Stimulated activated memory B cell treated with anti-CD40 and anti-IgM and Interleukin-4, amounts not matched to agents 10 μg/mL and 1 μg/mL and 100 μg/mL, for 72 hours (primary cell): ENCODE results near the gene SETD3.
A peak's percentile ranks its signal among the peaks of the same experiment; 100 is the strongest.

ENCODE experiments used
- ATAC-seq: fragments of 150-1000 bp; cut with Tn5 transposase; 2 replicates; pipeline ENCODE4 v1.10.0; 2021
- H3K27ac Mint-ChIP-seq: one replicate; pipeline ENCODE4 v1.8.0; 2022; ENCODE audit warnings: mild to moderate bottlenecking, mixed read lengths
- H3K27me3 Mint-ChIP-seq: one replicate; pipeline ENCODE4 v1.8.0; 2022; ENCODE audit warnings: mixed read lengths
- H3K36me3 Mint-ChIP-seq: one replicate; pipeline ENCODE4 v1.8.0; 2022; ENCODE audit warnings: mixed read lengths
- H3K4me1 Mint-ChIP-seq: one replicate; pipeline ENCODE4 v1.8.0; 2022; ENCODE audit warnings: mixed read lengths
- H3K4me3 Mint-ChIP-seq: one replicate; pipeline ENCODE4 v1.8.0; 2022; ENCODE audit warnings: mild to moderate bottlenecking, moderate library complexity, mixed read lengths
- H3K9me3 Mint-ChIP-seq: one replicate; pipeline ENCODE4 v1.8.0; 2022; ENCODE audit warnings: mixed read lengths

SETD3 gene

DNA sequence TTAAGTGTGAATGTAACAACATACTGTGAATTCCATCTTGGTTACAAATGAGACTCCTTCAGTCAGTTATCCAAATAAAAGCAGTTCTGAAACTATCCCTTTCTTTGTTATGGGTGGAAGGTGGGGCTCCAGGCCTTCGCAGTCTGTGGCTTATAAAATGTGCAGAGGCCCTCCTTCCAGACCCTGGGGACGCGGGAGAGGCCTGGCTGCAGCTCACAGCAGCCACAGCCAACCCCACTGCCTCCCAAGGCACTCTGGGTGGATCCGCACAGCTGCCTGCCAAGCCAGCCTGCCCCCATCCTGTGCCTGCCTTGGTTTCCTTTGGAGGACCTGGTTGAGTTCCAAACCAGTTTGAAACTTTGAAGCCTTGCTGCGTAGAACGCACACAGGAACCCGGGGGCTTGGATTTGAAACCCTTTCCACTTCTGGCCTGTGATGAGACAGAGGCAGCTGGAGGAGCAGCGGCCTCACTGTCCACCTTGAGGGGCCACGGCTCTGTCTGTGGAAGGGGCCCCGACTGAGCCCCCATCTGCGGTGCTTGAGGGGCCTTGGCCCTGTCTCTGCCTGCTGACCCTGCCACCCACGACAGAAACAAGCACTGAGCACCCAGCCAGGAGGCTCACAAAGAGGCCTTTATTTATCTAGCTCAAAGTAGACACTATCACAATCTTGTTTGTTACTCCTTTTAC is 30.9 kb upstream of the SETD3 start:
- ATAC-seq: no peak
- H3K4me3 Mint-ChIP-seq: no peak overlapping the region
- no peaks in the 10 kb centered on the region for H3K27me3 Mint-ChIP-seq
- H3K4me1 Mint-ChIP-seq: peaks cover 13% of the 10 kb centered on the region
- peaks cover 32% of the 10 kb centered on the region for H3K36me3 Mint-ChIP-seq
- H3K9me3 Mint-ChIP-seq: no peaks in the 10 kb centered on the region
- no peak overlapping the region for H3K27ac Mint-ChIP-seq

DNA sequence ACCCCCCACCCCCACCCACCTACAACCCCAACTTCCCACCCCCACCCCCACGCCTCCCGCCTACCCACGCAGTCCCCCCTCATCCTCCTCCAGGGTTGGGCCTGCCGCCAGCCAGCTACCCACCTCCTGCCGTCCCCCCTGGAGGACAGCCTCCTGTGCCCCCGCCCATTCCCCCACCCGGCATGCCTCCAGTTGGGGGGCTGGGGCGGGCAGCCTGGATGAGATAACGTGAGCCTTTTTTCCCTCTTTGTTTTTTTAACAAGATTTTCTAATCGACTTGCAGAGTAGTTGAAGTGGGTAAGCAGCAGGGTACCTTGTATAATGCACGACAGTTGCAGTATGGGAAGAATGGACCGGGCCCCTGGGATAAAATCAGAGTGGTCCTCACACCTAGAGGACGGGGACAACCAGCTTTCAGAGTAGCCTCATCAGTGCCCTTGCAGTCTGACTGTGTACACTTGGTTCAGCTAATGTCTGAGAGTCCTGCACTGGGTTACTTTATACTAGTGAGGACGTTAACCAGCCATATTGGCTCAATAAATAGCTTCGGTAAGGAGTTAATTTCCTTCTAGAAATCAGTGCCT is 30.0 kb upstream of the SETD3 start:
- Mint-ChIP-seq H3K4me1 (peaks cover 13% of the 10 kb centered on the region), H3K9me3 (no peaks in the 10 kb centered on the region), H3K36me3 (peaks cover 41% of the 10 kb centered on the region), H3K27me3 (no peaks in the 10 kb centered on the region), H3K27ac (no peak overlapping the region), H3K4me3 (no peak overlapping the region)
- ATAC-seq: no peak

DNA sequence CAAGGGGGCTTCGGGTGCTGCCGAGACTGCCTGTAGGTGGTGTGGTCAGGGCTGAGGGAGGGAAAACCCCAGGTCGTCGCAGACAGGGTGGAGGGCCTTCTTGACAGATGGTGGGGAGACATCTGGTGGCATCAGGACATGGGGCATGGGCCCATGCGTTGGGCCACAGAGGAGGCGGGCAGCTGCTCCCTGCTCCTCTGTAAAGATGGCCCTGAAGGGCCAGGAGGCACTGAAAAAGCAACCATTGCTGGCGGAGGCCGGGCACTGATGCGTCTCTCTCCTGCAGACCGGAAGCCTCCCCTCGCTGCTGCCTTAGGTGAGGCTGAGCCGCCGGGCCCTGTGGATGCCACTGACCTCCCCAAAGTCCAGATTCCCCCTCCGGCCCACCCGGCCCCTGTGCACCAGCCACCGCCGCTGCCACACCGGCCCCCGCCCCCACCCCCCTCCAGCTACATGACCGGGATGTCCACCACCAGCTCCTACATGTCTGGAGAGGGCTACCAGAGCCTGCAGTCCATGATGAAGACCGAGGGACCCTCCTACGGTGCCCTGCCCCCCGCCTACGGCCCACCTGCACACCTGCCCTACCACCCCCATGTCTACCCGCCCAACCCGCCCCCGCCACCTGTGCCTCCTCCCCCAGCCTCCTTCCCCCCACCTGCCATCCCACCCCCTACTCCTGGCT is 29.4 kb upstream of the SETD3 start:
- H3K4me3 Mint-ChIP-seq: no peak overlapping the region
- peaks cover 13% of the 10 kb centered on the region for H3K4me1 Mint-ChIP-seq
- peak overlapping the region; percentile 30 for H3K27ac Mint-ChIP-seq
- H3K9me3 Mint-ChIP-seq: no peaks in the 10 kb centered on the region
- H3K27me3 Mint-ChIP-seq: no peaks in the 10 kb centered on the region
- H3K36me3 Mint-ChIP-seq: peaks cover 47% of the 10 kb centered on the region
- no peak for ATAC-seq

DNA sequence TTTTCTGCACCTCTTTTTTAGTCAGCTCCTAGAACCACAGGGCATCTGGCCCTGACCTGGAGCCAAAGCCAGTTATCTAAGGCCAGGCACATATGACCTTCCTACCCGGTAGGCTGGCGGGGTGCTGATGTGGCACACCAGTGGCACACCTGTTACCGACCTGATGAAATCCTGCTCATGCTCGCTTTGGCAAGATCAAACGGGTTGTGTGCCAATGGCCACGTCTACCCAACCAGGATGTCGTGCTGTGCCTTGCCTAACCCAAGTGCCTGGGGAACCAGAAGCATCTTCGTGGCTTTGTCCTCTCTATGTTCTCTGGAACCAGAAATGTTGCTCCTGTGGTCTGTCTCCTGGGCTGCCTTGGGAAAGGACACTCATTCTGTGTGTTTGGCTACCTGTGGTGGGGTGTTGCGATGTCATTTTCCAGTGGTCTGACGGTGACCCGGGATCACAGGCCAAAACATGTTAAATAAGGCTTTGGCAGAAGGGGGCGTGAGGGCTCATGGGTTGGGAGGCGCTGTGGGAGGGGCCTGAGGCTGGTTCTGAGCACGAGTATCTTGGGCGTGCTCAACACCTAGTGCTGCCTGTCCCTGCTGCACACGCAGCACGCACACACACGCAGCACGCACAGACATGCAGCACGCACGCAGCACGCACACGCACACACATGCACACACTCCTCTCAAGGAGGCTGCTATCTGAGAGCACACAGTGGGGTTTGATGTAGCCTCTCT is 28.4 kb upstream of the SETD3 start:
- H3K27me3 Mint-ChIP-seq: no peaks in the 10 kb centered on the region
- peaks cover 56% of the 10 kb centered on the region for H3K36me3 Mint-ChIP-seq
- peak overlapping the region; percentile 30 for H3K27ac Mint-ChIP-seq
- H3K4me1 Mint-ChIP-seq: peaks cover 9% of the 10 kb centered on the region
- H3K4me3 Mint-ChIP-seq: no peak overlapping the region
- ATAC-seq: no peak
- no peaks in the 10 kb centered on the region for H3K9me3 Mint-ChIP-seq

DNA sequence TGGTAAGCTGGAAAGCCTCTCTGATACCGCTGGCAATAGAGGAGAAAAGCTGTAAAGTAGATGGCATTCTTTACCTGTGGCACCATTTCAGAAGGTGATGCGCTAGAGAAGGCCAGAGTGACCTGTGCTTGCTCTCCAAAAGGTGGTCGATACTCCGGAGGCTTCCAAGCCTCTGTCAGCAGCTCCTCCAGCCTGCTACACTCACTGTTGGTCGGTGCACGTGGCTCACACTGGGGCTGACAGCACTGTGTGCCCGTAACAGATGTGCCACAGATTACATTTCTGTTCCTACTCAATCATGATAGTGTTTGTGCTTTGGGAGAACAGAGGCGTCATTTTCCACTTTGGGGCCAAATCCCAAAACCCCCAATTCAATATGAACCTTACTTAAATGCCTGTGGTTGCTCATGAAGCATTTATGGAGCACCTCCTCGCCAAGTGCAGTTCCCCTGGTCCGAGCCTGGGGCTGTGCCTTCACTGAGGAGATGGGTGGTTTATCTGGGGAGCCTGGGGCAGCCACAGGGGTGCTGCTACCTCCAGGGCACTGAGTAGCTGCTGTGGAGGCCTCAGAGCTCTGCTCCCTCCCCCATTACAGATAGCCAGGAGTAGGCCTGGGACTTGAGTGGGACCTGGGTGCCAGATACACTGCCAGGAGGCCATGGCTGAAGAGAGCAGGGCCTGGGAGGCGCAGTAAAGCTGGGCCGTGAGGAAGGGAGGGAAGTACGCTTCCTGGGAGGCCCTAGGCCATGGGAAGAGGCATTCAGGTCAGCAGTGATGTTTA is 27.4 kb upstream of the SETD3 start:
- Mint-ChIP-seq H3K4me3 (no peak overlapping the region), H3K4me1 (no peaks in the 10 kb centered on the region), H3K36me3 (peaks cover 65% of the 10 kb centered on the region), H3K27ac (no peak overlapping the region), H3K9me3 (no peaks in the 10 kb centered on the region), H3K27me3 (no peaks in the 10 kb centered on the region)
- no peak for ATAC-seq

DNA sequence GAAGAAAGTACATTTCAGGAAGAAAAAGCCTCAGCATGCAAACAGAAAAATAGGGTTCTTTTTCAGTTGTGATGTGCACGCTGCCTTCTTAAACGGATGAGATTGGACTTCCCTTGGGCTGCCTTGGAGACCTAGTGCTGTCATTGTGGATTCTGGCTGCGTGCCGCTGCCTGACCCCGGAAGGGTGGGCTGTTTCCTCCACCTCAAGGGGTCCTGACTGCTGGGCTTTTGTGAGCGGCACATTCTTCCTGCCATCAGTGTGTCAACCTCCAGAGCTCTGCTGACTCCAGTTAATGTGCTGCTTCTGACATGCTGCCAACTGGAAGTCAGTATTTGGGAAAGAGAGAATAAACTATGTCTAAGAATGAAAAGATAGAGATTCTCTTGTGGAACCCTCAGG is 25.6 kb upstream of the SETD3 start:
- no peaks in the 10 kb centered on the region for H3K9me3 Mint-ChIP-seq
- no peaks in the 10 kb centered on the region for H3K4me1 Mint-ChIP-seq
- H3K27ac Mint-ChIP-seq: no peak overlapping the region
- H3K4me3 Mint-ChIP-seq: no peak overlapping the region
- H3K36me3 Mint-ChIP-seq: peaks cover 72% of the 10 kb centered on the region
- no peaks in the 10 kb centered on the region for H3K27me3 Mint-ChIP-seq
- ATAC-seq: no peak

- H3K4me3 Mint-ChIP-seq: no peak overlapping the region
- H3K9me3 Mint-ChIP-seq: no peaks in the 10 kb centered on the region
These were observed 24.4 kb upstream of the SETD3 start for GRCh38 chr14:99505089-99505488.

DNA sequence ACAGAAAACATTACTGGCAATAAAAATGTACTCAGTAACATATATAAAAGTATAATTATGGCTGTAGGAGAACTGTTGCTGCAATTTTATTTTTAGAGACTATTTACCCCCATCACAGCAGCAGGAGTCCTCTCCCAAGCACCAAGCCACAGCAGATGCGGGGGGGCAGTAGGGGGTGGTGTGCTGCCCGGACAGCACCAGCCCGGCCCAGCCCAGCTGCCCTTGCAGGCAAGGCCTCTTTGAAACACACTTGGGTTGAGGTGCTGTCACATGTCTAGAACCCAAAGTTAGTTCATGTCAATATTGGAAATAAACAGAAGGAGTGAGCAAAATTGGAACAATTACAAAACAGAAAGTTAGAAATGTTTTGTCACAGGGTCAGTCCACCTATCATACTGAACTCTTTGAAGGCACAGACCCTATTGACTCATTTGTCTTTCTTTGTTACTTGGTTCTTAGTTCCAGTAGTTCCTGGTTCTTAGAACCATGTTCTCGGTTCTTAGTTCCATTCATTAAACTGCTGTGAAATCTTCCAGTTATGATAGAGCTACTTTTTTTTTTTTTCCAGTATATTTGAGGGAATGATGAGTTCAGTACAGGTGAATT is 23.3 kb upstream of the SETD3 start:
- H3K27me3 Mint-ChIP-seq: no peaks in the 10 kb centered on the region
- H3K4me1 Mint-ChIP-seq: no peaks in the 10 kb centered on the region
- ATAC-seq: no peak
- peaks cover 77% of the 10 kb centered on the region for H3K36me3 Mint-ChIP-seq
- H3K4me3 Mint-ChIP-seq: no peak overlapping the region
- no peaks in the 10 kb centered on the region for H3K9me3 Mint-ChIP-seq
- peak overlapping the region; percentile 42 for H3K27ac Mint-ChIP-seq

More at GRCh38 chr14:99505089-99505488, 24.4 kb upstream of the SETD3 start:
- H3K27ac Mint-ChIP-seq: no peak overlapping the region
- no peak for ATAC-seq
- H3K27me3 Mint-ChIP-seq: no peaks in the 10 kb centered on the region
- no peaks in the 10 kb centered on the region for H3K4me1 Mint-ChIP-seq
- peaks cover 81% of the 10 kb centered on the region for H3K36me3 Mint-ChIP-seq

GRCh38 chr14:99502989-99503421 is 22.3 kb upstream of the SETD3 start:
- ATAC-seq: peak; percentile 62
- Mint-ChIP-seq H3K27me3 (no peaks in the 10 kb centered on the region), H3K9me3 (no peaks in the 10 kb centered on the region), H3K4me3 (no peak overlapping the region), H3K36me3 (peaks cover 75% of the 10 kb centered on the region), H3K27ac (no peak overlapping the region), H3K4me1 (no peaks in the 10 kb centered on the region)

- no peaks in the 10 kb centered on the region for H3K27me3 Mint-ChIP-seq
- H3K4me3 Mint-ChIP-seq: no peak overlapping the region
- H3K9me3 Mint-ChIP-seq: no peaks in the 10 kb centered on the region
- no peaks in the 10 kb centered on the region for H3K4me1 Mint-ChIP-seq
- H3K36me3 Mint-ChIP-seq: peaks cover 68% of the 10 kb centered on the region
- ATAC-seq: no peak
- H3K27ac Mint-ChIP-seq: no peak overlapping the region
These were observed 17.2 kb upstream of the SETD3 start for GRCh38 chr14:99497894-99498293.

DNA sequence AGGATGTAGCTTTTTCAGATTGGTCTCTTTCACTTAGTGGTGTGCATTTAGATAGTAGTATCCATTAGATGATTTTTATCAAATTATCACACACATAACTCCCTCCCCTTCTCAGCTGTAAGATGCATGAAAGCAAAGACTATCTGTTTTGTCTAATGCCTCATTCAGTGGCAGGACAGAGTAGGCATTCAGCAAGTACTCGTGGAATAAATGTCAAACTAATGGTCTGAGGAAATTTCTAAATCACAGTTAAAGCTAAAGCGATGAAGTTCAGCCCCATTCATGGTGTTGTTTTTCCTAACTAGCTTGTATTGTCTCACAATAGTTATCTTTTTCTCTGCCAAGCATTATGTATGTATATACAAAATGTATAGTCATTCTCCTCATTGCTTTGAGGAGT is 16.7 kb upstream of the SETD3 start:
- no peak for ATAC-seq
- H3K4me3 Mint-ChIP-seq: no peak overlapping the region
- no peak overlapping the region for H3K27ac Mint-ChIP-seq
- no peaks in the 10 kb centered on the region for H3K27me3 Mint-ChIP-seq
- no peaks in the 10 kb centered on the region for H3K4me1 Mint-ChIP-seq
- H3K36me3 Mint-ChIP-seq: peaks cover 66% of the 10 kb centered on the region
- H3K9me3 Mint-ChIP-seq: no peaks in the 10 kb centered on the region

DNA sequence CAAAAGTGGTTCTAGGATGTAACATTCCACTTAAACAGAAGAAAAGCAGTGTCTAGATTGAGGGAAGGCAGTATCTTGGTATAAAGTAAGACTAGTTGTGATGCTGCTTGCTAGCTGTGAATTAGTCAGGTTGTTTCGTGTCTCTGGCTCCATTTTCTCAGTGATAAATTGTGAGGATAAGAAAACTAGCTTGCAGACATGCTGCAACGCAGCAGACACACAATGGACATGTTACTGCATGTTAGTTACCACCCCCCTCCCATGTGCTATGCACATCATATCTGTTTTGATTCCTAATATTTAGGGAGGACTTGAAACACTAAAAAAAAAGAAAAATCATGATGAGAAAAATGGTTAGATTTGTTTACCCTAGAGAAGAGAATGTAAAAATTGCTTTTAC is 3.4 kb upstream of the SETD3 start:
- peaks cover 63% of the 10 kb centered on the region for H3K4me1 Mint-ChIP-seq
- no peak for ATAC-seq
- no peaks in the 10 kb centered on the region for H3K36me3 Mint-ChIP-seq
- no peaks in the 10 kb centered on the region for H3K9me3 Mint-ChIP-seq
- no peaks in the 10 kb centered on the region for H3K27me3 Mint-ChIP-seq
- no peak overlapping the region for H3K4me3 Mint-ChIP-seq
- H3K27ac Mint-ChIP-seq: no peak overlapping the region

DNA sequence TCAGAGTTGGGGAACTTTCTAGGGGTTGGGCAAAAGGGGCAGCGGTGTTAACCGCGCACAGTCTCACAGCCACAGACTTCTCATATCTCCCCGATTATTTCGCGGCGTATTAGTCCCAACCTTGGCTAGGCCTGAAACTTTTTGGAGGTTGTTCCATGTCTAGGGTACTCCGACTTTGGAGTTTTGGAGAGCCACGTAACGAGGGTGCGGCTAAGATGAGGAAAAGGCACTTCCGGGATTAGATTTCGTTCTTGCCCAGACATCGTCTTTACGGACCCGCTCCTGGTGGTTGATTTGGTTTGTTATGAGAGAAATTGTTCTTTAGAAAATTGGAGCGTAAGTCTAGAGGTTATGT is 1.1 kb upstream of the SETD3 start:
- peaks cover 58% of the 10 kb centered on the region for H3K4me1 Mint-ChIP-seq
- ATAC-seq: no peak
- H3K9me3 Mint-ChIP-seq: no peaks in the 10 kb centered on the region
- H3K27me3 Mint-ChIP-seq: no peaks in the 10 kb centered on the region
- peaks cover 6% of the 10 kb centered on the region for H3K36me3 Mint-ChIP-seq
- H3K4me3 Mint-ChIP-seq: peak overlapping the region; percentile 84
- H3K27ac Mint-ChIP-seq: peak overlapping the region; percentile 96

DNA sequence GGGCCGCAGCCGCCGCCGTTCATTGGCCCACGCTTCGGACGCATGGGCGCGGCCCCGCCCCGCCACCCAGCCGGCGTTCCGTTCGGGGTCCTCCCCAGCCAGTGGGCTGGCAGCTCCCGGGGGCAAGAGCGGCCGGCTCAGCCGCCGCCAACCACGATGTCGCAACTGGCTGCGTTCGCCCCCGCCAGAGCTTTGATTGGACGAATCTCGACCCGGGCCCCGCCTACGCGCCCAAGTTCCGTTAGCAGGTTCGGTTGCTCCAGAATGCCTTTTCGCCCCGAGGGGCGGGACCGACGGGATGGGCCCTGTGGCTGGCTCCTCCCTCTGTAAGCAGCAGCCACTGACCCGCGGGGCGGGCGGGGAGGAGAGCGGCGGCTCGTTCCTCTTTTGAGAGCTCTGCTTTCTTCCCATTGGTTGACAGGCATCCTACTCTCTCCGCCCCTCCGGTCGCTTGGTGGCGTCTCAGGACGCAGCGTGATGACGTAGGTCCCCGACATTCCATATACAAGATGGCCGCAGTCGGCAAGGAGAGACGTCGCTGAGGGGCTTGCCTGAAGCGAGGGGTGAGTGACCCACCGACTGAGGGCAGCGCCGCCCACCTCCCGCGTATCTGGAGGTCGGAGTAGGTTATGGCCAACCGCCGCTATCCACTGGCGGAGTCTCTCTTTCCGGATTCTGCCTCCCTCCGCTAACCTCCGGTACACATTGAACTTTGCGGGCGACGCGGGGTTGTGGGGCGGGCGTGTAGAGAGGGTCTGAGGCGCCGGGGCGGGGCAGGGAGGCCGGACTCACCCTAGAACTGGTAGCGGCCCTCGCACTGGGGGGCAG is 472 bp upstream of the SETD3 start, which contains the start of gene CCNK:
CCNK (plus strand) TSS at position 493 of the 828 bp plus-strand sequence. CDS start 11,269 bp downstream, outside the sequence.
- Mint-ChIP-seq H3K4me1 (peaks cover 52% of the 10 kb centered on the region), H3K9me3 (no peaks in the 10 kb centered on the region), H3K4me3 (peak within 1 kb of the TSS; percentile 84), H3K27ac (peak within 1 kb of the TSS; percentile 96), H3K36me3 (peaks cover 6% of the 10 kb centered on the region), H3K27me3 (no peaks in the 10 kb centered on the region)
- peak; percentile 96 for ATAC-seq
